Aorta (tissue), 5 donors: Measurements from ENCODE around the gene XPNPEP3. TPM values are rescaled to one million over a fixed set of nuclear protein-coding genes. Genes with fewer than 3 reads are reported as not detected.
"Not testable (repeated sequence)": the region's sequence is repeated elsewhere in the genome, so short reads cannot be mapped to it uniquely, and the experiment has no call there.

ENCODE experiments used
- ATAC-seq: fragments of 200-7000 bp; cut with Tn5 transposase; one replicate; pipeline ENCODE4 v1.9.1; 2022; ENCODE audit warnings: moderate library complexity; ENCODE audit not compliant: low FRiP score
- DNase-seq, 2 donors: peaks; one replicate each; pipeline ENCODE4 v3.0.0-alpha.2; 2020
- H3K27ac ChIP-seq, 2 donors: one replicate each; pipeline ENCODE4 v1.5.1; 2013; ENCODE audit warnings: low read length in 2 of 2, mild to moderate bottlenecking in 2 of 2, moderate library complexity in 2 of 2, control low read depth in 1 of 2, inconsistent platforms in 1 of 2, low read depth in 1 of 2
- H3K27me3 ChIP-seq, 2 donors: one replicate each; pipeline ENCODE4 v1.6.1; 2013; ENCODE audit warnings: control low read depth in 1 of 2, low read length in 1 of 2, mild to moderate bottlenecking in 1 of 2, moderate library complexity in 1 of 2; ENCODE audit not compliant: insufficient read depth in 2 of 2, control insufficient read depth in 1 of 2
- H3K36me3 ChIP-seq, 2 donors: one replicate each; pipeline ENCODE4 v1.6.1; 2013; ENCODE audit warnings: control low read depth in 1 of 2, low read length in 1 of 2, mild to moderate bottlenecking in 1 of 2; ENCODE audit not compliant: insufficient read depth in 2 of 2, control insufficient read depth in 1 of 2
- H3K4me1 ChIP-seq, 2 donors: one replicate each; pipeline ENCODE4 v1.6.1; 2013; ENCODE audit warnings: low read length in 2 of 2, control low read depth in 1 of 2, mild to moderate bottlenecking in 1 of 2, moderate library complexity in 1 of 2; ENCODE audit not compliant: insufficient read depth in 2 of 2, control insufficient read depth in 1 of 2
- H3K4me3 ChIP-seq, 2 donors: one replicate each; pipeline ENCODE4 v1.5.1; 2013; ENCODE audit warnings: low read length in 2 of 2, control low read depth in 1 of 2, mild to moderate bottlenecking in 1 of 2
- H3K9me3 ChIP-seq: one replicate; pipeline ENCODE4 v1.6.1; 2013; ENCODE audit warnings: mild to moderate bottlenecking, low read length; ENCODE audit not compliant: control insufficient read depth
- WGBS, 2 donors: extraction: QIAGEN DNeasy Blood & Tissue Kit; methylation state at CpG; one replicate each; pipeline ENCODE4 v1.1.7; 2013; 5-methylcytosine and 5-hydroxymethylcytosine counted together
- intact Hi-C, 2 donors: fragments of 100-400 bp; cut with DNase I; formaldehyde crosslinking; loops; one replicate each; pipeline versions ENCODE4 v1.14.2 to v1.15.0; 2022
- polyA plus RNA-seq, 2 donors: library from polyadenylated mRNA; stranded (reverse); fragments of 200-250 nt; gene quantifications; one replicate each; pipeline ENCODE4 v1.2.3, GENCODE V29; 2013
- total RNA-seq, 2 donors: library from RNA; stranded (reverse); fragmentation: NEBNext Ultra II Directional; extraction: Animal tissue kit (Norgen Biotek cat#: 25700); gene quantifications; one replicate each; pipeline ENCODE4 v1.2.1, GENCODE V29; 2021
- donor health status: healthy with polysubstance abuse.
- donor health status: Bipolar disorder and iron deficiency.
- donor health status: DM: no; HTN: no; CAD: no.
- donor health status: DM: no; HTN: no; CAD: no.
- donor health status: DM: yes; HTN: yes; CAD: no.

Gene XPNPEP3
- total and polyA plus RNA-seq, 4 donors = 0.38 to 14.9 (median 7.1) TPM

- Histone ChIP-seq H3K9me3 (no peaks in the 10 kb centered on the region), H3K4me3 (no peak overlapping the region), H3K4me1 (no peaks in the 10 kb centered on the region), H3K27me3 (no peaks in the 10 kb centered on the region), H3K36me3 (no peaks in the 10 kb centered on the region), H3K27ac (no peak overlapping the region)
- DNase-seq (no peak), ATAC-seq (no peak)
- WGBS, 2 donors = 99 to 100% methylated on average over 1 of the region's 1 CpG
- intact Hi-C loops = no loop called here
Observed at GRCh38 chr22:40904101-40904500, 47.2 kb downstream of the XPNPEP3 start.

- DNase-seq = no peak
- Histone ChIP-seq H3K4me1 (no peaks in the 10 kb centered on the region), H3K36me3 (no peaks in the 10 kb centered on the region), H3K27ac (no peak overlapping the region), H3K4me3 (no peak overlapping the region), H3K9me3 (no peaks in the 10 kb centered on the region), H3K27me3 (no peaks in the 10 kb centered on the region)
- 91 to 95% methylated on average over 6 of the region's 6 CpGs for WGBS, 2 donors
- ATAC-seq = no peak
- intact Hi-C loops = no loop called here
Observed at GRCh38 chr22:40908895-40909294, 51.9 kb downstream of the XPNPEP3 start.

DNA sequence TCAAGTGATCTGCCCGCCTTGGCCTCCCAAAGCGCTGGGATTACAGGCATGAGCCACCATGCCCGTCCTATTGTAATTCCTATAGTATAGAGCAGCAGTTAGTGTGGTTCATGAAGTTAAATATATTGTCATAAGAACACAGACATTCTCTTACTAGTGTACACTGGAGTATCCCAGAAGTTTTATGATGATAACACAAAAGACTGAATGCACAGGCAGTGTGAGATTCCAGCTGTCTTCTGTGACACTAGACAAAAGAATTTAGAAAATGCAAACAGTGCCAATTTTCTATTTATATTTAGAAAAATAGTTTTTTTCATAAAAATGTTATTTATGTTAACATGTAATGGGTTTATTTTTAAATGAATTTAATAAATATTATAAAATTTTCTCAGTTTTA is 54.8 kb downstream of the XPNPEP3 start:
- no peaks in the 10 kb centered on the region for H3K27me3 ChIP-seq
- no peaks in the 10 kb centered on the region for H3K4me1 ChIP-seq
- H3K4me3 ChIP-seq = no peak overlapping the region
- no peak for DNase-seq
- 87 to 88% methylated on average over 3 of the region's 3 CpGs for WGBS, 2 donors
- no peaks in the 10 kb centered on the region for H3K36me3 ChIP-seq
- no peak for ATAC-seq
- intact Hi-C loops = no loop called here
- H3K27ac ChIP-seq = no peak overlapping the region
- no peaks in the 10 kb centered on the region for H3K9me3 ChIP-seq

GRCh38 chr22:40912987-40913386 is 56.0 kb downstream of the XPNPEP3 start:
- ATAC-seq, intact Hi-C loops, H3K27me3 ChIP-seq, H3K36me3 ChIP-seq, DNase-seq, H3K4me1 ChIP-seq, H3K4me3 ChIP-seq, H3K9me3 ChIP-seq, H3K27ac ChIP-seq: not testable (repeated sequence)
- 95 to 98% methylated on average over 6 of the region's 6 CpGs for WGBS, 2 donors

GRCh38 chr22:40919446-40919845 is 62.5 kb downstream of the XPNPEP3 start:
- H3K4me1 ChIP-seq = peaks cover 0 to 2% of the 10 kb centered on the region in 2 donors
- intact Hi-C loops = no loop called here
- peak overlapping the region in 1 of 2 donors; percentile 51 for H3K27ac ChIP-seq
- DNase-seq = no peak
- no peak overlapping the region for H3K4me3 ChIP-seq
- ATAC-seq = no peak
- no peaks in the 10 kb centered on the region for H3K9me3 ChIP-seq
- H3K36me3 ChIP-seq = no peaks in the 10 kb centered on the region
- no peaks in the 10 kb centered on the region for H3K27me3 ChIP-seq
- WGBS, 2 donors = 4 to 11% methylated on average over 5 of the region's 5 CpGs

DNA sequence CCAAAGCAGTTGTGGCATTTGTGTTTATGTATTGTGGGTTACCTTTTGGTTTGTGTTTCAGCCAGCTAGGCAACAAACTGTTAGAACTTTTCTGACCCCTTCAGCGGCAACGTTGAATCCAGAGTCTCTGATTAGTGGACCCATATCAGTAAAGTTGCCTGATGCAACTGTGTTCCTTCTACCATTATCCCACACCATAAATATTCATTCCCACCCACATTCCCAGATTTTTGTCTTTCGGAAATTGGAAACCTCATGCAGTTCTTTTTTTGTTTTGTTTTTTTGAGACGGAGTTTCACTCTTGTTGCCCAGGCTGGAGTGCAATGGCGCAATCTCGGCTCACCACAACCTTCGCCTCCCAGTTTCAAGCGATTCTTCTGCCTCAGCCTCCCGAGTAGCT is 63.6 kb downstream of the XPNPEP3 start:
- WGBS, 2 donors = 78 to 79% methylated on average over 9 of the region's 9 CpGs
- intact Hi-C loops = loop anchor here in 1 of 2 donors (10.0 kb wide), 1 partner anchor 314 kb away; no protein-coding TSS in a partner anchor
- H3K36me3 ChIP-seq = no peaks in the 10 kb centered on the region
- H3K4me1 ChIP-seq = peaks cover 0 to 2% of the 10 kb centered on the region in 2 donors
- H3K9me3 ChIP-seq = no peaks in the 10 kb centered on the region
- ATAC-seq (no peak), DNase-seq (no peak)
- no peak overlapping the region for H3K27ac ChIP-seq
- H3K27me3 ChIP-seq = no peaks in the 10 kb centered on the region
- no peak overlapping the region for H3K4me3 ChIP-seq

DNA sequence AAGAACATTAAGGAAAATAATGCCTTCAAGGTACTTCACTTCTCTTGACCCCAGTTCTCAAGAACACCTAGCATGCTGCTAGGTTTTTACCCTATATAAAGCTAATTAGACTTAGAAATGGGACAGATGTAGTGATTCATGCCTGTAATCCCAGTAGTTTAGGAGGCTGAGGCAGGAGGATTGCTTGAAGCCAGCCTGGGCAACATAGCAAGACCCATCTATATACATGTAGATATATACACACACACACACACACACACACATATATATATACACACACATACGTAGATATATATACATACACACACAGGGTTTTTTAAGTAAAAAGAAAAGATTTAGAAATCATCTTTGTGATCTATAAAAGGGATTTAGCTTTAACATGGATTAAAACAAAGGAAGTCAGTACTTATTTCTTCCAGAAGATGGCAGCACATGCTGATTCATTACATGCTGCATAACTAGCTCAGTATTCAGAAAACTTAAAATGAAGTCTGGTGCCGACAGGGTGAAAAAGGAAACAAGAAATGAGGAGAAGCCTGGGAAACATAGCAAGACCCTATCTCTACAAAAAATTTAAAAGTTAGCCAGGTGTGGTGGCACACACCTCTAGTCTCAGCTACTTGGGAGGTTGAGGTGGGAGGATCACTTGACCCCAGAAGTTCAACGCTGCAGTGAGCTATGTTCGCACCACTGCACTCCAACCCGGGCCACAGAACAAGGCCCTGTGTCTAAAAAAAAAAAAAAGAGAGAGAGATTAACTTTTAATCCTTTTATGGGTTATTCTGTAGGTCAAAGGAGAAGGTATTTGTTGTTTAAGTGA is 65.7 kb downstream of the XPNPEP3 start:
- DNase-seq = no peak
- Histone ChIP-seq H3K9me3 (no peaks in the 10 kb centered on the region), H3K4me3 (no peak overlapping the region), H3K4me1 (peaks cover 0 to 2% of the 10 kb centered on the region in 2 donors), H3K27ac (no peak overlapping the region), H3K36me3 (peaks cover 2 to 3% of the 10 kb centered on the region in 2 donors), H3K27me3 (no peaks in the 10 kb centered on the region)
- 48 to 51% methylated on average over 5 of the region's 5 CpGs for WGBS, 2 donors
- peak; percentile 63 for ATAC-seq
- intact Hi-C loops = loop anchor here in 1 of 2 donors (10.0 kb wide), 1 partner anchor 312 kb away; no protein-coding TSS in a partner anchor

- no peaks in the 10 kb centered on the region for H3K27me3 ChIP-seq
- intact Hi-C loops = loop anchor here in 1 of 2 donors (10.0 kb wide), 1 partner anchor 306 kb away; no protein-coding TSS in a partner anchor
- 88 to 93% methylated on average over 1 of the region's 1 CpG for WGBS, 2 donors
- no peaks in the 10 kb centered on the region for H3K4me1 ChIP-seq
- H3K36me3 ChIP-seq = peaks cover 5% of the 10 kb centered on the region in 2 donors
- H3K27ac ChIP-seq = no peak overlapping the region
- no peak overlapping the region for H3K4me3 ChIP-seq
- DNase-seq (no peak), ATAC-seq (no peak)
- H3K9me3 ChIP-seq = no peaks in the 10 kb centered on the region
Observed at GRCh38 chr22:40928657-40929056, 71.7 kb downstream of the XPNPEP3 start.

GRCh38 chr22:40932396-40932795 is 75.4 kb downstream of the XPNPEP3 start:
- ATAC-seq (no peak), DNase-seq (no peak)
- no peaks in the 10 kb centered on the region for H3K4me1 ChIP-seq
- intact Hi-C loops = no loop called here
- no peaks in the 10 kb centered on the region for H3K27me3 ChIP-seq
- H3K36me3 ChIP-seq = peaks cover 2% of the 10 kb centered on the region in 2 donors
- H3K27ac ChIP-seq = no peak overlapping the region
- H3K9me3 ChIP-seq = no peaks in the 10 kb centered on the region
- H3K4me3 ChIP-seq = no peak overlapping the region
- WGBS, 2 donors = 86 to 95% methylated on average over 2 of the region's 2 CpGs
